GM19193 (cell line): ENCODE data around the gene GORASP2.

Experiments used
- POLR2A ChIP-seq: IDR thresholded peaks from 4 replicates; pipeline ENCODE4 v1.6.1; 2011; ENCODE audit not compliant: insufficient read depth, insufficient read length; ENCODE audit errors: extremely low read depth

GORASP2 gene

GRCh38 chr2:170940066-170940465 lies 11.0 kb downstream of the GORASP2 start:
- no peak for TF ChIP-seq POLR2A

- no peak for TF ChIP-seq POLR2A
Measured at GRCh38 chr2:170942615-170943014, 13.6 kb downstream of the GORASP2 start.

GRCh38 chr2:170943041-170943440 lies 14.0 kb downstream of the GORASP2 start:
- no peak for TF ChIP-seq POLR2A

GRCh38 chr2:170943596-170943995 lies 14.5 kb downstream of the GORASP2 start:
- no peak for TF ChIP-seq POLR2A

- TF ChIP-seq POLR2A = no peak
Measured at GRCh38 chr2:170944545-170944944, 15.5 kb downstream of the GORASP2 start.

DNA sequence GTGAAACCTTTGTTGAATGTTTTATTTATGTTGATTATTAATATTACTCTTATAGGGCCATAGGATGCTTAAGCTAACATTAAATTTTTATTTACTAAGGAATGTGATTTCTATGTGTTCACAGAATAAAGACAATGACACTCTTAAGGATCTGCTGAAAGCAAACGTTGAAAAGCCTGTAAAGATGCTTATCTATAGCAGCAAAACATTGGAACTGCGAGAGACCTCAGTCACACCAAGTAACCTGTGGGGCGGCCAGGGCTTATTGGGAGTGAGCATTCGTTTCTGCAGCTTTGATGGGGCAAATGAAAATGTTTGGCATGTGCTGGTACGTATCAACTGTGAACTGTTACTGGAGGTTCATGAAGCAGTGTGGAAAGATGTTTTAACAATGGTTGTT lies 20.4 kb downstream of the GORASP2 start:
- no peak for TF ChIP-seq POLR2A

GRCh38 chr2:170950221-170950761 lies 21.2 kb downstream of the GORASP2 start:
- TF ChIP-seq POLR2A = no peak

GRCh38 chr2:170953941-170954340 lies 24.9 kb downstream of the GORASP2 start:
- TF ChIP-seq POLR2A = no peak

GRCh38 chr2:170963386-170963785 lies 34.3 kb downstream of the GORASP2 start:
- no peak for TF ChIP-seq POLR2A

- TF ChIP-seq POLR2A = no peak
Measured at GRCh38 chr2:170965446-170966225, 36.6 kb downstream of the GORASP2 start.

DNA sequence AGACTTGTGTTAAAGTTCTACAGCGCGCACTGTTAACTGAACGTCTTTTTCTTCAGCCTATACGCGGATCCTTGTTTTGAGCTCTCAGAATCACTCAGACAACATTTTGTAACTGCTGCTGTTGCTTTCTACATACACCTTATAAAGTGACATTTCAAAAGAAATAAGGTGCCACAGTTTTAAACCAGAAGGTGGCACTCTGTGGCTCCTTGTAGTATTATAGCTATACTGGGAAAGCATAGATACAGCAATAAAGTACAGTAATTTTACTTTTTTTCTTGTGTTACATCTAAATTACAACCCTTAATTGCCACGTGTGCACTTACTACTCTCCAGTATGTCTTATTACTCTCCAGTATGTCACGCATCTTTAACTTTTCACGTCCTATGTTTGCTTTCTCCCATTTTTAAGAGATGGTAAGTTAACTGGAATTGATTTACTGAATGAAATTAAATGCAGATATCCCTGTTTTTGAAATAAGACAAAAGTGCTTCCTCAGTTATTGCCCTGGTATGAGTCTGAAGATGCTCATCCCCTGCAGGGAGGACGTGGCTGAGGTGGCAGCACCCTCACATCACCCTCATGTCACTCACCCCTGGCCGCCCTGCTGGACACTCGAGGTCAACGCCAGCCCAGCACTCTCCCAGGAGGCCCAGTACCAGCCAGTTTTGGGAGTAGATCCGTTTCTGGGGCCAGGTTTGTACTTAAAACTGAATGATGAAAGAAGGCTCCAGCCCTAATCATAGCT lies 37.8 kb downstream of the GORASP2 start:
- no peak for TF ChIP-seq POLR2A

- TF ChIP-seq POLR2A = no peak
Measured at GRCh38 chr2:170967553-170967952, 38.5 kb downstream of the GORASP2 start.

GRCh38 chr2:170968205-170969003 lies 39.4 kb downstream of the GORASP2 start:
- no peak for TF ChIP-seq POLR2A

DNA sequence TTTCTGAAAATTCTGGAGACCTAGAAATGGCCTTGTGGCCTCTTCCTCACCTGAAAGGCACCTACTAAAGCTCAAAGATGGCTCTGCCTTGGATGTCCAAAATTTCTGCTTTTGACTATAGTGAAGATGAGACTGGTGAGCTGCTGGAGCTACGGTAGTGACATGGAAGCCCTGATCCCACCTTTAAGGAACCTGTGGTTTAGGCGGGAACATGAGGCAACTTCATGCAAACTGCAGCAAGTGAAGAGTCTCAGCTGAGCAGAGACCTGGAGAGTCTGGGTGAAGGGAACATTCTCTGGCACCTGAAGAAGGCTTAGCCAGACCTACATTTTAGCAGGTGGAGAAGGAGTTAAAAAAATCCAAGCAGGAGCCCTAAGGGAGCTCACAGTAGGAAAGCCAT lies 40.0 kb downstream of the GORASP2 start:
- no peak for TF ChIP-seq POLR2A

DNA sequence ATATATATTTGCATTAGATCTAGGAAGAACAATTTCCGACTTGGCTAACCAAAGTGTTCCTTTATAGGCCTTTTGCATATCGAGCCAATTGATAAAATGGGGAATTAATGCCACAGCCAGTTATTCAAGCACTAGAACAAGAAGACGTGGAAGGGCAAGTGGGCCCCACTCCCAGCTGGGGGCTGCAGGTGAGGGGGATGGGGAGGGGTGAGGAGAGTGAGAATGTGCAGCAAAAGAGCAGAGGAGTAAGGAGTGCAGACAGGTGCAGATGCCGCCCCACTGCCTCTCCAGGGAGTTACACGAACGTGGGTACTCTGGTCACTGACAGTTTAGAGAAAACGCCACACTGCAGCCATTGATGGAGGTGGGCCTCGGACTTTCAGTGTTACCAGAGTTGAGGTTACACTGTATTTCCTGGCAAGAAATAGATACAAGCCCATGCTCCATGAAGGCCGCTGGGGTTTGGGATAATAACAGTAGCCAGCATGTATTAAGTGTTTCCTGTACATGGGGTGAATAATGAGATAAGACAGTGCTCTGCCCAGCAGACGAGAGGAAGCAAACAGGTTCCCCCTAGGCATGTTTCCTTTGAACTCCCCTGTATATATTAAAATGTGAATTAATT lies 40.9 kb downstream of the GORASP2 start:
- no peak for TF ChIP-seq POLR2A

DNA sequence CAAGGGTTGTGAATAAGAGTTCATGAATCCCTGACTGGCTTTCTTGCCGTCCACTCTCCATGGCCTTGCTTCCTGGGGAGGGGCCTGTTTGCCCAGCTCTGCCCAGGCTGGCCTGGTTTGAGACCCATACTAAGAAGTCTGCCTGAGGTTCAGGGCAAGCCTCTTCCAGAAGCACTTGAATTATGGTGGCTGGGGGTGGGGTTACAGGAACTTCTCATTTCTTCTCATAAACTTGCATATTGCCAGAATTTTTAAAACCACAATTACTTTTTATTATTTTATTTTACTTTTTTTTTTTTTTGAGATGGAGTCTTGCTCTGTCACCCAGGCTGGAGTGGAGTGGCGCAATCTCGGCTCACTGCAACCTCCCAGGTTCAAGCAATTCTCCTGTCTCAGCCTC lies 42.0 kb downstream of the GORASP2 start:
- TF ChIP-seq POLR2A = no peak
